ENCODE results near the gene CRHR1. TPM values are rescaled to one million over a fixed set of nuclear protein-coding genes. Genes with fewer than 3 reads are reported as not detected.

Gene CRHR1
- total RNA-seq (2021): 0.92 to 1.6 TPM (median 1.5 TPM) in 3 replicates
- Bru-seq, nascent RNA: percentile 42 among the genes with signal in this experiment
- long read RNA-seq, experiment 1, transcript CRHR1-202 (13 exons, 2,535 nt): major isoform, 5 of 9 reads
- long read RNA-seq, experiment 1, partial matches to known transcripts: 2 of 9 reads
- long read RNA-seq, experiment 1, other reads (novel, unspliced or antisense): 1 of 9 reads
- long read RNA-seq, experiment 2, partial matches to known transcripts: 0 of 1 reads
- long read RNA-seq, experiment 2, other reads (novel, unspliced or antisense): 1 of 1 reads
- long read RNA-seq, experiment 3: 0 reads

DNA sequence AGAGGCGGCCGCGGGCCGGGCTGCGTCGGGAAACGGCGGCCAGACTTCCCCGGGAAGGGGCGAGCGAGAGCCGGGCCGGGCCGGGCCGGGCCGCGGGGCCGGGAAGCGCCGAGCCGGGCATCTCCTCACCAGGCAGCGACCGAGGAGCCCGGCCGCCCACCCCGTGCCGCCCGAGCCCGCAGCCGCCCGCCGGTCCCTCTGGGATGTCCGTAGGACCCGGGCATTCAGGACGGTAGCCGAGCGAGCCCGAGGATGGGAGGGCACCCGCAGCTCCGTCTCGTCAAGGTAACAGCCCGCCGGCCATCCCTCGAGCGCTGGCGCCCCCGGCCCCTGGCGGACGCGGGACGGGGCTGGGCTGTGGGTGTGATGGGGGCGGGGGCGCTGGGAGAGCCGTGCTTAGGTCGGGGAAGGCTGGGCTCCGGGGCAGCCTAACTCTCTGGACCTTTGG, at the start of gene CRHR1:
Gene CRHR1, plus strand, starts transcription at position 28 of the 448 bp plus-strand sequence. Its CDS starts 225 bp downstream, at position 253.
- ATAC-seq: peak; percentile 28
- Mint-ChIP-seq H3K36me3 (no peaks in the 10 kb centered on the region), H3K4me3 (peak within 1 kb of the TSS; percentile 87), H3K27me3 (ENCODE audit: low read depth) (peaks cover 75% of the 10 kb centered on the region), H3K9me3 (no peaks in the 10 kb centered on the region), H3K4me1 (peaks cover 43% of the 10 kb centered on the region), H3K27ac (no peak within 1 kb of the TSS)
- ChIA-PET CTCF (interaction anchor here (0.6 to 4.9 kb wide), 34 partner anchors 9 to 649 kb away, joined by 3 to 103 read pairs (median 6); partner anchors contain the start of genes ACBD4 and MAPT), POLR2A (interaction anchor here (0.6 to 1.5 kb wide), 4 partner anchors 13 to 377 kb away, joined by 3 to 6 read pairs (median 4); no protein-coding TSS in a partner anchor)
- DNase-seq (ENCODE audit: low spot score): peak; percentile 52
- TF ChIP-seq ZNF263 (CRISPR knock-in tag; IDR thresholded peaks at IDR 0.05; ENCODE audit: low read depth) (0 out of 2 replicates have a peak, but pooled peaks have one; percentile 4), E2F5 (CRISPR knock-in tag; IDR thresholded peaks at IDR 0.05) (no peak)

DNA sequence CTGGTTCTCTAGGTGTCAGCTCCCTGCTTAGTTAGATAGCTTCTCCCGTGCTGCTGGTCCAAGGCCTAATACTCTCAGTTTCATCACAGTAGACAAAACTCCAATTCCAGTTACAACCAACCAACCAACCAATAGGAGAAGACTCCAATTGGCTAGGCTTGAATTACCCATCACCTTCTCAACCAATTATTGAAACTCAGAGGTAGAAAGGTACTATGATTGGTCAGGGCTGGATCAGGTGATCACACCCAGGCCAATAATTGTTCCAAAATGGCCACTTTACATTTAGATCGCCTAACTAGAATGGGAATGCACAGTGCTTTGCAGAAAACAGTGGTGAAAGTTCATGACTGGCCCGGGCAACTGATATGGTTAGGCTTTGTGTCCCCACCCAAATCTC, 49.5 kb upstream of the CRHR1 start:
- H3K27me3 Mint-ChIP-seq (ENCODE audit: low read depth): peaks cover 54% of the 10 kb centered on the region
- no peak for DNase-seq (ENCODE audit: low spot score)
- H3K36me3 Mint-ChIP-seq: no peaks in the 10 kb centered on the region
- H3K4me1 Mint-ChIP-seq: no peaks in the 10 kb centered on the region
- CTCF ChIA-PET: interaction anchor here (1.0 kb wide), 1 partner anchor 13 kb away, joined by 3 read pairs; no protein-coding TSS in a partner anchor
- H3K9me3 Mint-ChIP-seq: peaks cover 26% of the 10 kb centered on the region
- H3K27ac Mint-ChIP-seq: no peak overlapping the region
- no peak overlapping the region for H3K4me3 Mint-ChIP-seq
- no peak for TF ChIP-seq PREB (CRISPR knock-in tag; IDR thresholded peaks at IDR 0.05; ENCODE audit: borderline replicate concordance)
- no peak for TF ChIP-seq ZNF532 (CRISPR knock-in tag; IDR thresholded peaks at IDR 0.05; ENCODE audit: borderline replicate concordance)
- TF ChIP-seq OVOL2 (CRISPR knock-in tag; IDR thresholded peaks at IDR 0.05; ENCODE audit: borderline replicate concordance): no peak
- TF ChIP-seq RELA (CRISPR knock-in tag; IDR thresholded peaks at IDR 0.05; ENCODE audit: borderline replicate concordance): no peak
- no peak for TF ChIP-seq ZNF671 (CRISPR knock-in tag; IDR thresholded peaks at IDR 0.05)
- TF ChIP-seq, protein P1, sequence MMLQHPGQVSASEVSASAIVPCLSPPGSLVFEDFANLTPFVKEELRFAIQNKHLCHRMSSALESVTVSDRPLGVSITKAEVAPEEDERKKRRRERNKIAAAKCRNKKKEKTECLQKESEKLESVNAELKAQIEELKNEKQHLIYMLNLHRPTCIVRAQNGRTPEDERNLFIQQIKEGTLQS (CRISPR knock-in tag; conservative IDR thresholded peaks at IDR 0.05): no peak
- POLR2A ChIA-PET: no interaction called here
- ATAC-seq: no peak

DNA sequence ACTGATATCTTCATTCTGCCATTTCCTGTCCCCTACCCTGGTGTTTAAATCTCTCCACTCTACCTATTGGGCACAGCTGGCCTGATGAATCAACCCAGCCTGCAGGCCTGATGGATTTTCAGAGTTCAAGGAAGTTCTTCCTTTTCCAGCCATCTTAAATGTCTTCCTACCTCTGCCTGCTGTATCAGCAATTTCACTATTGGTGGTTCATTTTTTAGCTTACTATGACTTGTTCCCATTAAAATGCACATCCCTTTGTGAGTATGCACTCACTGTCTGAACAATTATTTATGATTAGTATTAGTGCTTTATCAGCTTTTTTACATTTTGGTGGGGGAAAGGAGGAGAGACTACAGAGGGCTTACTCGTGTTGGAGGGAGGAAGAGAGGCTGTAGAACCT, 48.6 kb upstream of the CRHR1 start:
- ATAC-seq: no peak
- no peak for TF ChIP-seq JUN (CRISPR knock-in tag; IDR thresholded peaks at IDR 0.05)

GRCh38 chr17:45739786-45740185, 44.3 kb upstream of the CRHR1 start:
- Mint-ChIP-seq H3K36me3 (no peaks in the 10 kb centered on the region), H3K27me3 (ENCODE audit: low read depth) (peaks cover 58% of the 10 kb centered on the region), H3K9me3 (no peaks in the 10 kb centered on the region), H3K4me3 (no peak overlapping the region), H3K27ac (no peak overlapping the region), H3K4me1 (peaks cover 3% of the 10 kb centered on the region; the same call in 1 of the 2 replicates)
- ChIA-PET POLR2A (no interaction called here), CTCF (no interaction called here)
- ATAC-seq (no peak), DNase-seq (ENCODE audit: low spot score) (peak; percentile 5)
- TF ChIP-seq ZBTB21 (CRISPR knock-in tag; IDR thresholded peaks at IDR 0.05; ENCODE audit: borderline replicate concordance) (no peak), FOXP1 (CRISPR knock-in tag; IDR thresholded peaks at IDR 0.05; ENCODE audit: borderline replicate concordance) (no peak), ZSCAN18 (CRISPR knock-in tag; IDR thresholded peaks at IDR 0.05) (no peak), ZNF396 (CRISPR knock-in tag; IDR thresholded peaks at IDR 0.05; ENCODE audit: borderline replicate concordance) (no peak), ZNF671 (CRISPR knock-in tag; IDR thresholded peaks at IDR 0.05) (no peak), MLX (CRISPR knock-in tag; IDR thresholded peaks at IDR 0.05) (no peak)
- TF ChIP-seq, protein P2, sequence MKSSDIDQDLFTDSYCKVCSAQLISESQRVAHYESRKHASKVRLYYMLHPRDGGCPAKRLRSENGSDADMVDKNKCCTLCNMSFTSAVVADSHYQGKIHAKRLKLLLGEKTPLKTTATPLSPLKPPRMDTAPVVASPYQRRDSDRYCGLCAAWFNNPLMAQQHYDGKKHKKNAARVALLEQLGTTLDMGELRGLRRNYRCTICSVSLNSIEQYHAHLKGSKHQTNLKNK (CRISPR knock-in tag; IDR thresholded peaks at IDR 0.05): no peak

More for the DNA sequence above, 48.6 kb upstream of the CRHR1 start:
- H3K4me1 Mint-ChIP-seq: peaks cover 3% of the 10 kb centered on the region; the same call in 1 of the 2 replicates
- H3K36me3 Mint-ChIP-seq: no peaks in the 10 kb centered on the region
- ChIA-PET CTCF (no interaction called here), POLR2A (no interaction called here)
- H3K4me3 Mint-ChIP-seq: no peak overlapping the region
- no peak overlapping the region for H3K27ac Mint-ChIP-seq
- H3K9me3 Mint-ChIP-seq: peaks cover 17% of the 10 kb centered on the region
- H3K27me3 Mint-ChIP-seq (ENCODE audit: low read depth): peaks cover 45% of the 10 kb centered on the region
- no peak for DNase-seq (ENCODE audit: low spot score)
